Germinal center (tissue), 1 donor: Measurements from ENCODE around the gene C19orf73.
"Not testable (repeated sequence)": the region's sequence is repeated elsewhere in the genome, so short reads cannot be mapped to it uniquely, and the experiment has no call there.

ENCODE experiments used
- DNase-seq: peaks from one replicate; pipeline ENCODE4 v3.0.0; 2012; ENCODE audit warnings: mixed read lengths, low spot score

C19orf73 gene

DNA sequence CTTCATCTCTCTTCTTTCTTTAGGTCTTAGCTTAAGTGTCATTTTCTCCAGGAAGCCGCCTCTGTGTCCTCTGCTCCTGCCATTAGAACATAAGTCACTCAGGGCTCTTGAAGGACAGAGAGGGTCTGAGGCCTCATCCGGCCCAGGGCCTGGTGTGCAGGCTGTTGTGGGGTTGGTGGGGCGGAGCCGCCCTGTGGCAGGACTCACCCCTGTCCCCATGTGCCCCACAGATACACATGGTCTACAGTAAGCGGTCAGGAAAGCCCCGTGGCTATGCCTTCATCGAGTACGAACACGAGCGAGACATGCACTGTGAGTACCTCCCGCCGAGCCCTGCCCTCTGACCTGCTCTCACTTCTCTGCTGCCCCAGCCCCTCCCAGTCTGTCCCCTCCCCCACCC lies 17.8 kb downstream of the C19orf73 start:
- DNase-seq, result no peak

DNA sequence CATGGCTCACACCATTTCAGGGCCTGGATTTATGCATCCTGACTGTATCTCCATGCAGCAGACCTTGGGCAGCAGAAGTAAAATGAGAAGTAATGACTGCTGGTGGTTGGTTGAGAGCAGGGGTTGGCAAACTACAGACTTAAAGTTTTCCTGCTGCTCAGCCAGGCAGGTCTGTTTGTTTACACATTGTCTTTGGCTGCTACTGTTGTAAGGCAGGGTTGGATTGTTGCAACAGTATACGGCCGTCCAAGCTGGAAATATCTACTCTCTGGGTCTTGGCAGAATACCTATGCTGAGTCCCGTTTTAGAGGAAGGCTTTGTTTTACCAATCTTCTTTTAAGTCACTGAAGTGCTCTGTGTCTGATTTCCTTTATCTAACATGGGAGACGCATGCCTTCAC lies 20.1 kb downstream of the C19orf73 start:
- no peak for DNase-seq

GRCh38 chr19:49097453-49098288 lies 21.3 kb downstream of the C19orf73 start:
- DNase-seq, result peak; percentile 77

- no peak for DNase-seq
Measured at GRCh38 chr19:49094505-49095482, 24.1 kb downstream of the C19orf73 start.

DNA sequence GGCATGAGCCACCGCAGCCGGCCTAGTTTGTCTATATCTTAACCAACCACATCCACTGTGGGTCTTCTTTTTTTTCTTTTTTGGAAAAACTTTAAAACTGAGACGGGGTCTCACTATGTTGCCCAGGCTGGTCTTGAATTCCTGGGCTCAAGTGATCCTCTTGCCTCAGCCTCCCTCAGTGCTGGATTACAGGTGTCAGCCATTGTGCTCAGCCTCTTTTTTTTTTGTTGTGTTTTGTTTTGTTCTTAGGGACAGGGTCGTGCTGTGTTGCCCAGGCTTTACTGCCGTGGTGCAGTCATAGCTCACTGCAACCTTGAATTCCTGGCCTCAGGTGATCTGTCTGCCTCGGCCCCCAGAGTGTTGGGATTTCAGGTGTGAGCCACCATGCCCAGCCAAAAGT lies 26.3 kb downstream of the C19orf73 start:
- no peak for DNase-seq

GRCh38 chr19:49091391-49092038 lies 27.4 kb downstream of the C19orf73 start:
- DNase-seq, result no peak

GRCh38 chr19:49086296-49086695 lies 32.6 kb downstream of the C19orf73 start:
- no peak for DNase-seq

GRCh38 chr19:49085868-49086232 lies 33.1 kb downstream of the C19orf73 start:
- no peak for DNase-seq

DNA sequence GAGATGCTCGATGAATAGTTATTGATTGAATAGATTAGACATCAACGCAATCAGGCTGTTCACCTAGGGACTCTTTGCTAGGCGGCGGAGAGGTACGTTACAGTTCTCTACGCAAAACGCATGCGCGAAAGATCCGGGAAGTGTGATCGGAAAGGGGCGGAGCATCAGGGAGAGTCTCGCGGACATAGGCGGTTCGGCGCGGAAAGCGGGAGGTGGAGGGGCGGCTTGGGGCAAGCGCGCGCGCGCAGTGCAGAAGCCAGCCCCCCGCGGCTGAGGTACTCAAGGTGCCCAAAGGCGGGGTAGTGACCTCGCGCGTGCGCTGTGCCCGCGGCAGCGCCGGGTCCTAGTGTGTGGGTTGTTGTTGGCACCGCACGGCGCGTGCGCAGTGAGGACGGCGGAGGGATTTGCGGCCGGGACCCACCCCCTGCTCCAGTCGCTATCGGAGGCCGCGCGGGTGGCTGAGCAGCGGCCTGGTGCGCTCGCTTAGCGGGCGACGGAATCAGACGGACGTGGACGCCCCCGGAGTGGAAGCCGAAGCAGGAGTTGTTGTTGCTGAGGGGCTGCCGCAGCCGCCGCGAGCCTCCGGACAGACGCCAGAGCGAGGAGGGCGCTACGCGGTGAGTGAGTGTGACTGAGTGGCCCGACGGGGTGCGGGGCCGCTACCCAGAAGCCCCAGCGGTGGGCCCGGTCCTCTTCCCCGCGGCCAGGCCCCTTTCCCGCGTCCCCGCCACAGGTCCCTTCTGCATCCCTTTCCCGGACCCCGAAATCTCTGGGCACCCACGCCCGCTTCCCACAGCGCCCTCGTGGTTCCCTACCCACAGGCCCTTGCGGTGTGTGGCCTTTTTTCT lies 33.7 kb downstream of the C19orf73 start, which contains the start of gene SNRNP70:
TSS of gene SNRNP70 (plus strand) at position 432 of the 848 bp plus-strand sequence. CDS start 964 bp downstream, outside the sequence.
- peak; percentile 100 for DNase-seq

DNA sequence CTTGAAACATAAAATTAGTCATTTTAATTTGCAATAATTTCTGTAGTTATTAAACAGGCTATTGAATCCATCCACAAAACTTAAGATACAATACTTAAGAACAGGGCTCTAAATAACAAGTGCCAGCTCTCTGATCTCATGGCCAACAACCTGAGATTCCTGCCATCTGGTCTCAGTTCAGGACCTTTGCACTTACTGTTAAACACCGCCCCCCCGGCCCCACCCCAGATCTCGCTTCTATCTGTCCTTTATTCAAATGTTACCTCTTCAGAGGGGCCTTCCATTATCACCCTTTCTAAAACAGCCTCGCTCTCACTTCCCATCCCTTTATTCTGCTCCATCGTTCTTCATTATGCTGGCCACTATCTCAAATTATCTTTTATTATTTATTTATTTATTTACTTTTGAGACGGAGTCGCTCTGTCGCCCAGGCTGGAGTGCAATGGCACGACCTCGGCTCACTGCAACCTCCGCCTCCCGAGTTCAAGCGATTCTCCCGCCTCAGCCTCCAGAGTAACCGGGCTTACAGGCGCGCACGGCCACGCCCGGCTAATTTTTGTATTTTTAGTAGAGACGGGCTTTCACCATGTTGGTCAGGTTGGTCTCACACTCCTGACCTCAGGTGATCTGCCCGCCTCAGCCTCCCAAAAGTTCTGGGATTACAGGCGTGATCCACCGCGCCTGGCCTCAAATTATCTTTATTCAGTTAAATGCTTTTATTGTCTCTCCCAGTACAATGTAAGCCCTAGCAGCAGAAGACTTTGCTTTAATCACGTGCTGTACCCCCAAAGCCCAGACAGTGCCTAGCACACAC lies 34.5 kb downstream of the C19orf73 start:
- DNase-seq, result no peak

DNA sequence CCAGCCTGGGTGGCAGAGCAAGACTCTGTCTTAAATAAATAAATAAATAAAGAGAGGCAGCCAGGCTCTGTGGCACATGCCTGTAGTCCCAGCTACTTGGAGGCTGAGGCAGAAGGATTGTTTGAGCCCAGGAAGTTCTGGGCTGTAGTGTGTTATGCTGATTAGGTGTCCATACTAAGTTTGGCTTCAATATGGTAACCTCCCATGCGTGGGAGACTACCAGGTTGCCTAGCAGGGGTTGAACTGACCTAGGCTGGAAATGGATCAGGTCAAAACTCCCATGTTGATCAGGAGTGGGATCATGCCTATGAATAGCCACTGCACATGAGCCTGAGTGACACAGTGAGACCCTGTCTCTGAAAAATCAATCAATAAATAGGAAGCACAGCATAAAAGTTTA lies 37.7 kb downstream of the C19orf73 start:
- no peak for DNase-seq

DNA sequence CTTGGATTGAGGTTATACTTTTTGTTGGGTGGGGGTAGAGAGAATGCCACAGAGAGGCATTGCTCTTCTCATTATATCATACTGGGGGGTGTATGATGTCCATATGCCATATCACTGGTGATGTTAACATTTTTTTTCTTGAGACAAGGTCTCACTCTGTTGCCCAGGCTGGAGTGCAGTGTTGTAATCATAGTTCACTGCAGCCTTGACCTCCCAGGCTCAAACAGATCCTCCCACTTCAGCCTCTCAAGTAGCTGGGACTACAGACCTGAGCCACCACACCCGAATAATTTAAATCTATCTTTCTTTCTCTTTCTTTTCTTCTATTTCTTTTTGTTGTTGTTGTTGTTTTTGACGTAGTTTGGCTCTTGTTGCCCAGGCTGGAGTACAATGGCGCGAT lies 38.6 kb downstream of the C19orf73 start:
- DNase-seq, result no peak

- DNase-seq, result not testable (repeated sequence)
Measured at GRCh38 chr19:49074869-49075268, 44.1 kb downstream of the C19orf73 start.

DNA sequence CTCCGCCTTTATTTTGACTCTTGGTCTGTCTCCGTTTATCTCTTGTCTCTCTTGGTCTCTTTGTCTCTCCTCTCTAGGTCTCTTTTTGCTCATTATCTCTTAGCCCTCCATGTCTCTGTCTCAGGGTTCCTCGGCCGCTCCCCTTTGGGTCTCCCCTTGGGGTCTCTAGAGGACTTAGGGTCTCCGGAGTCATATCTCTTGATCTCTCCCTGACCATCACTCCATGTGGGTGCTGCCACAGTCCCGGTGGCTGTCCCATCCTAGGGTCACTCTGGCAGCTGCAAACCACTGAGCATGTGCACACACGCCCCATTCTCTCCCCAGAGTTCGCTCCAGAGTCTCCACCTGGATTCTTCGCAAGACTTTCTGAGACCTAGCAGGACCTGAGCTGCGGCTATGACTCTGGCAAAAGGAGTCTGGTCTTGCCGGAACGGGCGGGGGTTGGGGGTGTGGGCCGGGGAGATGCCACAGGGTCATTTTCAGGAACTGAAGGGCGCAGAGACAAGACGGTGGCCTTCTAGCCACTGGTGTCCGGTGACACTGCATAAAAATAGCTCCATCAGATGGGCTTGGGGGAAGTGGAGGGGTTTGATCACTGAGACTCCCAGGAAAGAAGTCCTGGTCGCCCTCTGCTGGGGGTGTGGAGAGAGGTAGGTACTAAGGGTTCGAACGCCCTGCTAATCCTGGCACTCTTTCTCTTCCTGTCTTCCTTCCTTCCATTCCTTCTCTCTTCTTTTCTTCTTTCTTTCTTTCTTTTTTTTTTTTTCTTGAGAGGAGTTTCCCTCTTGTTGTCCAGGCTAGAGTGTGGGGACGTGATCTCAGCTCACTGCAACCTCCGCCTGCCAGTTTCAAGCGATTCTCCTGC lies 45.2 kb downstream of the C19orf73 start:
- DNase-seq, result no peak

GRCh38 chr19:49071860-49072547 lies 46.9 kb downstream of the C19orf73 start:
- DNase-seq, result peak; percentile 38

DNA sequence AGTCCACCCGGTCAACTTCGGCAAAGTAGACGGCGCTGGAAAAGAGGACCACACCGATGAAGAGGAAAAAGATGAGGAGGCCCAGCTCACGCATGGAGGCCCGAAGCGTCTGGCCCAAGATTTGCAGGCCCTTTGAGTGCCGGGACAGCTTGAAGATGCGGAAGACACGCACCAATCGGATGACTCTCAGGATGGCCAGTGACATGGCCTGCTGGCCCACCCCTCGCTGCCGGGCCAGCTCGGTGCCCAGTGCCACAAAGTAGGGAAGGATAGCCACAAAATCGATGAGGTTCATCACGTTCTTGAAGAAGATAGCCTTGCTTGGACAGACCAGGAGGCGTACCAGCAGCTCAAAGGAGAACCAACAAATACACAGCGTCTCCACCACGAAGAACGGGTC lies 48.5 kb downstream of the C19orf73 start:
- DNase-seq, result no peak

GRCh38 chr19:49069026-49069425 lies 49.9 kb downstream of the C19orf73 start:
- DNase-seq, result no peak
